ENCODE measurements around the gene MRPS16. TPM values are rescaled to one million over a fixed set of nuclear protein-coding genes. Genes with fewer than 3 reads are reported as not detected.

MRPS16 gene
- total RNA-seq, 1 experiment from 2014 or later, result 148 TPM

DNA sequence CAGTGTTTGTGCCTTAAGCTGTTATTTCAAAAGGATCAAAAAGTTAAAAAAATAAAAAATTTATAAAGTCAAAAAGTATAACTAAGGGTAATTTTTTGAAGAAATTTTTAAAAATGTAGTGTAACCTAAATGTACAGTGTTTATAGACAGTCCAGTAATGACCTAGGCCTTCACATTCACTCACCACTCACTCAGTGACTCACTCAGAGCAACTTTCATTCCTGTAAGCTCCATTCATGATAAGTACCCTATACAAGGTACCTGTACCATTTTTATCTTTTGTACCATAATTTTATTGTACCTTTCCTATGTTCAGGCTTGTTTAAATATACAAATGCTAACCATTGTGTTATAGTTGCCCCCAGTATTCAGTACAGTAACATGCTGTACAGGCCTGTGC, 26.9 kb downstream of the MRPS16 start:
- no TSS peak for BruUV-seq (replicated peaks)
- no peak overlapping the region for H3K4me2 ChIP-seq
- H3F3A ChIP-seq (ENCODE audit: insufficient read depth, low read depth), result peaks cover 5% of the 10 kb centered on the region; the same call in 1 of the 2 replicates
- no peaks in the 10 kb centered on the region for H3K9me2 ChIP-seq (ENCODE audit: insufficient read depth)
- ChIA-PET POLR2A (ENCODE audit: unreplicated experiment) (interaction anchor here (0.7 kb wide), 1 partner anchor 28 kb away, joined by 3 read pairs; no protein-coding TSS in a partner anchor), CTCF (no interaction called here)
- H4K20me1 ChIP-seq (ENCODE audit: insufficient read depth), result no peaks in the 10 kb centered on the region
- no peaks in the 10 kb centered on the region for H3K36me3 ChIP-seq (ENCODE audit: low read depth)
- DNase-seq, result no peak
- H3K4me1 ChIP-seq (replicated peaks; ENCODE audit: insufficient read depth), result no peaks in the 10 kb centered on the region
- no peak overlapping the region for H3K27ac ChIP-seq
- TF ChIP-seq, protein P1, sequence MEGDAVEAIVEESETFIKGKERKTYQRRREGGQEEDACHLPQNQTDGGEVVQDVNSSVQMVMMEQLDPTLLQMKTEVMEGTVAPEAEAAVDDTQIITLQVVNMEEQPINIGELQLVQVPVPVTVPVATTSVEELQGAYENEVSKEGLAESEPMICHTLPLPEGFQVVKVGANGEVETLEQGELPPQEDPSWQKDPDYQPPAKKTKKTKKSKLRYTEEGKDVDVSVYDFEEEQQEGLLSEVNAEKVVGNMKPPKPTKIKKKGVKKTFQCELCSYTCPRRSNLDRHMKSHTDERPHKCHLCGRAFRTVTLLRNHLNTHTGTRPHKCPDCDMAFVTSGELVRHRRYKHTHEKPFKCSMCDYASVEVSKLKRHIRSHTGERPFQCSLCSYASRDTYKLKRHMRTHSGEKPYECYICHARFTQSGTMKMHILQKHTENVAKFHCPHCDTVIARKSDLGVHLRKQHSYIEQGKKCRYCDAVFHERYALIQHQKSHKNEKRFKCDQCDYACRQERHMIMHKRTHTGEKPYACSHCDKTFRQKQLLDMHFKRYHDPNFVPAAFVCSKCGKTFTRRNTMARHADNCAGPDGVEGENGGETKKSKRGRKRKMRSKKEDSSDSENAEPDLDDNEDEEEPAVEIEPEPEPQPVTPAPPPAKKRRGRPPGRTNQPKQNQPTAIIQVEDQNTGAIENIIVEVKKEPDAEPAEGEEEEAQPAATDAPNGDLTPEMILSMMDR (conservative IDR thresholded peaks at IDR 0.05), result no peak
- TF ChIP-seq EZH2 (IDR thresholded peaks at IDR 0.05; ENCODE audit: low read depth), result no peak
- H3K79me2 ChIP-seq (ENCODE audit: low read depth), result no peaks in the 10 kb centered on the region
- H3K27me3 ChIP-seq (ENCODE audit: insufficient read depth, low read depth), result no peaks in the 10 kb centered on the region
- H3K9me3 ChIP-seq (ENCODE audit: insufficient read depth, low read depth), result no peaks in the 10 kb centered on the region
- intact Hi-C loops (cut with micrococcal nuclease; ENCODE audit: unreplicated experiment), result no loop called here
- no peak overlapping the region for H2AFZ ChIP-seq
- H3K4me3 ChIP-seq, result no peak overlapping the region

DNA sequence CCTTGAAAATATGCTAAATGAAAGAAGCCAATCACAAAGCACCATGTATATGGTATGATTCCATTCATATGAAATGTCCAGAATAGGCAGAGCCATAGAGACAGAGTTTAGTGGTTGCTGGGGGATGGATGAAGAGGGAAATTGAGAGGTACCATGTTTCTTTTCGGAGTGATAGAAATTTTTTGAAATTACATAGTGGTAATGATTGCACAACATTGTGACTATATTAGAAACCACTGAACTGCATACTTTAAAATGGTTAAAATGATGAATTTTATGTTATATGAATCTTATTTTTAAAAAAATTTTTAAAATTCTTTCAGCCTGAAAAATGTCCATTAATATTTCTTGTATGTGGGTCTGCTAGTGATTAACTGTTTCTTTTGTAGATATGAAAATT, 31.5 kb downstream of the MRPS16 start:
- Histone ChIP-seq H3K27me3 (ENCODE audit: insufficient read depth, low read depth) (no peaks in the 10 kb centered on the region), H3K4me3 (no peak overlapping the region), H3F3A (ENCODE audit: insufficient read depth, low read depth) (0 out of 2 replicates have a peak, but pooled peaks cover 5% of the 10 kb centered on the region), H3K36me3 (ENCODE audit: low read depth) (no peaks in the 10 kb centered on the region), H3K4me2 (no peak overlapping the region), H3K4me1 (replicated peaks; ENCODE audit: insufficient read depth) (no peaks in the 10 kb centered on the region), H2AFZ (no peak overlapping the region), H3K9me3 (ENCODE audit: insufficient read depth, low read depth) (no peaks in the 10 kb centered on the region), H3K27ac (no peak overlapping the region), H3K79me2 (ENCODE audit: low read depth) (no peaks in the 10 kb centered on the region), H4K20me1 (ENCODE audit: insufficient read depth) (no peaks in the 10 kb centered on the region), H3K9me2 (ENCODE audit: insufficient read depth) (no peaks in the 10 kb centered on the region)
- TF ChIP-seq, protein P1 (conservative IDR thresholded peaks at IDR 0.05), result no peak
- no peak for TF ChIP-seq EZH2 (IDR thresholded peaks at IDR 0.05; ENCODE audit: low read depth)
- CTCF ChIA-PET, result interaction anchor here (0.6 kb wide), 1 partner anchor 755 kb away, joined by 3 read pairs; no protein-coding TSS in a partner anchor
- intact Hi-C loops (cut with micrococcal nuclease; ENCODE audit: unreplicated experiment), result no loop called here
- POLR2A ChIA-PET (ENCODE audit: unreplicated experiment), result no interaction called here
- no TSS peak for BruUV-seq (replicated peaks)
- DNase-seq, result no peak

DNA sequence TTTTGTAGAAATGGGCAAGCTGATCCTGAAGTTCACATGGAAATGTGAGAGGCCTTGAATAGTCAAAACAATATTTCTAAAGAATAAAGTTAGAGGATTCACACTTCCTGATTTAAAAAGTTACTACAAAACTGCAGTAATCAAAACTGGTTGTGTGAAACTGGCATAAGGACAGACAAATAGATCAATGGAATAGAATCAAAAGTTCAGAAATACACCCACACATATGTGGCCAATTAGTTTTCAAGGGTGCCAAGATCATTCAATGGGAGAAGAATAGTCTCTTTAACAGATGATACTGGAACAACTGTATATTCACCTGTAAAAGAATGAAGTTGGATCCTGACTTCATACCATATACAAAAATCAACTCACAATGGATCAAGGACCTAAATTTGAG, 33.1 kb downstream of the MRPS16 start:
- DNase-seq, result no peak
- no peak overlapping the region for H3K27ac ChIP-seq
- intact Hi-C loops (cut with micrococcal nuclease; ENCODE audit: unreplicated experiment), result no loop called here
- H3K4me1 ChIP-seq (replicated peaks; ENCODE audit: insufficient read depth), result no peaks in the 10 kb centered on the region
- H3K9me3 ChIP-seq (ENCODE audit: insufficient read depth, low read depth), result no peaks in the 10 kb centered on the region
- ChIA-PET CTCF (interaction anchor here (0.5 kb wide), 1 partner anchor 319 kb away, joined by 3 read pairs; no protein-coding TSS in a partner anchor), POLR2A (ENCODE audit: unreplicated experiment) (no interaction called here)
- no peaks in the 10 kb centered on the region for H4K20me1 ChIP-seq (ENCODE audit: insufficient read depth)
- H3K4me2 ChIP-seq, result no peak overlapping the region
- BruUV-seq (replicated peaks), result no TSS peak
- H3K9me2 ChIP-seq (ENCODE audit: insufficient read depth), result no peaks in the 10 kb centered on the region
- H3F3A ChIP-seq (ENCODE audit: insufficient read depth, low read depth), result no peaks in the 10 kb centered on the region
- no peaks in the 10 kb centered on the region for H3K79me2 ChIP-seq (ENCODE audit: low read depth)
- TF ChIP-seq EZH2 (IDR thresholded peaks at IDR 0.05; ENCODE audit: low read depth), result no peak
- TF ChIP-seq, protein P1 (conservative IDR thresholded peaks at IDR 0.05), result no peak
- H2AFZ ChIP-seq, result no peak overlapping the region
- no peak overlapping the region for H3K4me3 ChIP-seq
- H3K36me3 ChIP-seq (ENCODE audit: low read depth), result no peaks in the 10 kb centered on the region
- no peaks in the 10 kb centered on the region for H3K27me3 ChIP-seq (ENCODE audit: insufficient read depth, low read depth)
